Cerebellar cortex (tissue), 1 donor: ENCODE data around the gene CATSPERZ.

ENCODE experiments used
- DNase-seq: peaks from one replicate; pipeline ENCODE4 v3.0.0-alpha.2; 2015; ENCODE audit warnings: low spot score

Gene CATSPERZ

GRCh38 chr11:64342869-64343745 is 42.9 kb downstream of the CATSPERZ start:
- no peak for DNase-seq

- DNase-seq, result peak; percentile 60
Observed at GRCh38 chr11:64343767-64344559, 43.8 kb downstream of the CATSPERZ start.

GRCh38 chr11:64344787-64345186 is 44.6 kb downstream of the CATSPERZ start:
- DNase-seq, result no peak

GRCh38 chr11:64347193-64347867 is 47.2 kb downstream of the CATSPERZ start:
- no peak for DNase-seq

GRCh38 chr11:64348383-64349024 is 48.3 kb downstream of the CATSPERZ start:
- DNase-seq, result peak; percentile 83

- no peak for DNase-seq
Observed at GRCh38 chr11:64349025-64349387, 48.8 kb downstream of the CATSPERZ start.

GRCh38 chr11:64349404-64349803 is 49.2 kb downstream of the CATSPERZ start:
- no peak for DNase-seq

- DNase-seq, result no peak
Observed at GRCh38 chr11:64351136-64351631, 51.0 kb downstream of the CATSPERZ start.

- DNase-seq, result peak; percentile 61
Observed at GRCh38 chr11:64352099-64352994, 52.2 kb downstream of the CATSPERZ start.

GRCh38 chr11:64352995-64353714 is 53.0 kb downstream of the CATSPERZ start:
- DNase-seq, result no peak

GRCh38 chr11:64353715-64354506 is 53.8 kb downstream of the CATSPERZ start:
- no peak for DNase-seq
